Neural cell (in vitro differentiated cells): ENCODE measurements around the gene BST2. TPM values are rescaled to one million over a fixed set of nuclear protein-coding genes. Genes with fewer than 3 reads are reported as not detected.

Experiments used
- H2AFZ ChIP-seq: fragments of 200-600, 300-800 bp; sonication (generic), shearing (Covaris generic); 2 replicates; pipeline ENCODE4 v1.6.0; 2014; ENCODE audit warnings: low read depth, mild to moderate bottlenecking, antibody characterized with exemption, low read length, moderate library complexity
- H3F3A ChIP-seq: fragments of 200-600 bp; shearing (Covaris generic); 2 replicates; pipeline ENCODE4 v1.6.1; 2016; ENCODE audit warnings: mild to moderate bottlenecking, moderate library complexity, mixed read lengths, antibody characterized with exemption, low read length; ENCODE audit not compliant: insufficient read depth, poor library complexity, severe bottlenecking
- H3K27ac ChIP-seq: fragments of 200-600, 300-800 bp; sonication (generic), shearing (Covaris generic); 2 replicates; pipeline ENCODE4 v1.5.1; 2014; ENCODE audit warnings: mild to moderate bottlenecking, low read length, moderate library complexity
- H3K27me3 ChIP-seq: fragments of 300-800, 200-600 bp; sonication (generic), shearing (Covaris generic); 2 replicates; pipeline ENCODE4 v1.6.0; 2014; ENCODE audit warnings: mild to moderate bottlenecking, low read depth, low read length, moderate library complexity; ENCODE audit not compliant: insufficient read depth
- H3K36me3 ChIP-seq: fragments of 300-800, 200-600 bp; sonication (generic), shearing (Covaris generic); 2 replicates; pipeline ENCODE4 v1.5.1; 2014; ENCODE audit warnings: mild to moderate bottlenecking, antibody characterized with exemption, low read length, moderate library complexity; ENCODE audit not compliant: insufficient read depth
- H3K4me2 ChIP-seq: fragments of 300-800, 200-600 bp; sonication (generic), shearing (Covaris generic); 2 replicates; pipeline ENCODE4 v1.6.0; 2014; ENCODE audit warnings: mild to moderate bottlenecking, low read length
- H3K4me3 ChIP-seq: fragments of 300-800, 200-600 bp; sonication (generic), shearing (Covaris generic); 2 replicates; pipeline ENCODE4 v1.5.1; 2014; ENCODE audit warnings: mild to moderate bottlenecking, low read length, moderate library complexity
- H3K79me2 ChIP-seq: fragments of 200-600 bp; shearing (Covaris generic); replicated peaks from 2 replicates; pipeline ENCODE4 v1.6.0; 2014; ENCODE audit warnings: mild to moderate bottlenecking, low read length, moderate library complexity; ENCODE audit not compliant: insufficient read depth
- H3K9ac ChIP-seq: fragments of 300-800, 200-600 bp; sonication (generic), shearing (Covaris generic); 2 replicates; pipeline ENCODE4 v1.6.1; 2016; ENCODE audit warnings: mild to moderate bottlenecking, low read length, mixed read lengths
- H3K9me2 ChIP-seq: fragments of 200-600 bp; shearing (Covaris generic); 2 replicates; pipeline ENCODE4 v1.6.1; 2016; ENCODE audit warnings: mild to moderate bottlenecking, low read length, mixed read lengths; ENCODE audit not compliant: insufficient read depth
- H3K9me3 ChIP-seq: fragments of 200-600, 300-800 bp; sonication (generic), shearing (Covaris generic); 2 replicates; pipeline ENCODE4 v1.6.1; 2016; ENCODE audit warnings: mild to moderate bottlenecking, mixed run types, low read length, moderate library complexity, mixed read lengths
- H4K20me1 ChIP-seq: fragments of 200-600 bp; shearing (Covaris generic); 2 replicates; pipeline ENCODE4 v1.6.1; 2016; ENCODE audit warnings: mild to moderate bottlenecking, mixed run types; ENCODE audit not compliant: insufficient read depth
- CTCF ChIP-seq: fragments of 450-650 bp; IDR thresholded peaks from 2 replicates; pipeline ENCODE4 v1.5.1; 2014; ENCODE audit warnings: antibody characterized with exemption, mild to moderate bottlenecking, moderate library complexity; ENCODE audit not compliant: poor library complexity, severe bottlenecking
- EP300 ChIP-seq: fragments of 450-650 bp; conservative IDR thresholded peaks from 2 replicates; pipeline ENCODE4 v1.6.1; 2014; ENCODE audit warnings: antibody characterized with exemption, mild to moderate bottlenecking, moderate library complexity; ENCODE audit not compliant: poor library complexity, severe bottlenecking
- EZH2 ChIP-seq: fragments of 200-600, 300-800 bp; shearing (Covaris generic), sonication (generic); IDR thresholded peaks from 2 replicates; pipeline ENCODE4 v1.6.1; 2014; ENCODE audit warnings: antibody characterized with exemption, low read length, borderline replicate concordance, mild to moderate bottlenecking; ENCODE audit not compliant: insufficient read depth, poor library complexity, severe bottlenecking
- MXI1 ChIP-seq: fragments of 450-650 bp; conservative IDR thresholded peaks from 2 replicates; pipeline ENCODE4 v1.6.1; 2014; ENCODE audit warnings: antibody characterized with exemption, mild to moderate bottlenecking; ENCODE audit not compliant: poor library complexity, severe bottlenecking
- POLR2AphosphoS5 ChIP-seq: IDR thresholded peaks from 2 replicates; pipeline ENCODE4 v1.6.1; 2012
- RAD21 ChIP-seq: fragments of 450-650 bp; conservative IDR thresholded peaks from 2 replicates; pipeline ENCODE4 v1.6.1; 2014; ENCODE audit warnings: antibody characterized with exemption, mild to moderate bottlenecking, moderate library complexity
- REST ChIP-seq: IDR thresholded peaks from 2 replicates; pipeline ENCODE4 v1.6.1; 2012; ENCODE audit warnings: borderline replicate concordance
- SMC3 ChIP-seq: fragments of 450-650 bp; conservative IDR thresholded peaks from 2 replicates; pipeline ENCODE4 v1.6.1; 2014; ENCODE audit warnings: antibody characterized with exemption, mild to moderate bottlenecking, moderate library complexity; ENCODE audit not compliant: poor library complexity
- TAF1 ChIP-seq: IDR thresholded peaks from 2 replicates; pipeline ENCODE4 v1.6.1; 2012; ENCODE audit warnings: low read depth
- polyA plus RNA-seq: library from polyadenylated mRNA; depleted of rRNA; stranded (reverse); fragments of >200 nt; gene quantifications from 2 replicates; pipeline ENCODE4 v1.2.3, GENCODE V29; 2014

The BST2 gene
- polyA plus RNA-seq, 1 donor from 2014 or later: not detected

GRCh38 chr19:17353386-17353785 lies 52.0 kb downstream of the BST2 start:
- Histone ChIP-seq H3K36me3 (no peaks in the 10 kb centered on the region), H3K27ac (no peak overlapping the region), H3K79me2 (no peaks in the 10 kb centered on the region), H3K9me3 (no peaks in the 10 kb centered on the region), H3F3A (no peaks in the 10 kb centered on the region), H3K4me3 (no peak overlapping the region), H3K4me2 (no peak overlapping the region), H3K27me3 (no peaks in the 10 kb centered on the region), H4K20me1 (no peaks in the 10 kb centered on the region), H2AFZ (no peak overlapping the region), H3K9me2 (no peaks in the 10 kb centered on the region), H3K9ac (no peak overlapping the region)
- TF ChIP-seq CTCF: no peak
- TF ChIP-seq SMC3: no peak
- no peak for TF ChIP-seq EP300
- no peak for TF ChIP-seq POLR2AphosphoS5
- no peak for TF ChIP-seq TAF1
- no peak for TF ChIP-seq MXI1
- no peak for TF ChIP-seq EZH2
- no peak for TF ChIP-seq RAD21
- no peak for TF ChIP-seq REST

Other genes starting within 250 kb of the BST2 start
- gene USE1, start 190.3 kb downstream of the BST2 start, polyA plus RNA-seq: 20.4 and 34.7 TPM in 2 replicates
- gene OCEL1, start 179.4 kb downstream of the BST2 start, polyA plus RNA-seq: 1.9 and 6.5 TPM in 2 replicates
- 26.9 and 30.0 TPM in 2 replicates for gene NR2F6, start 159.7 kb downstream of the BST2 start, polyA plus RNA-seq
- gene USHBP1, start 140.9 kb downstream of the BST2 start, polyA plus RNA-seq: 0.59 TPM in 1 of 2 replicates, not detected in the other
- 123 and 132 TPM in 2 replicates for gene BABAM1, start 138.2 kb downstream of the BST2 start, polyA plus RNA-seq
- gene ANKLE1, start 123.7 kb downstream of the BST2 start, polyA plus RNA-seq: 9.3 and 12.4 TPM in 2 replicates
- 28.1 and 31.6 TPM in 2 replicates for gene ABHD8, start 102.2 kb downstream of the BST2 start, polyA plus RNA-seq
- 61.7 and 85.1 TPM in 2 replicates for gene MRPL34, start 99.8 kb downstream of the BST2 start, polyA plus RNA-seq
- 25.4 and 26.3 TPM in 2 replicates for gene DDA1, start 96.1 kb downstream of the BST2 start, polyA plus RNA-seq
- gene ANO8, start 70.8 kb downstream of the BST2 start, polyA plus RNA-seq: 51.3 and 68.6 TPM in 2 replicates
- gene GTPBP3, start 68.1 kb downstream of the BST2 start, polyA plus RNA-seq: 23.2 and 25.6 TPM in 2 replicates
- not detected in 2 replicates for gene PLVAP, start 28.3 kb downstream of the BST2 start, polyA plus RNA-seq
- gene CCDC194, start 11.4 kb downstream of the BST2 start, polyA plus RNA-seq: not detected in 2 replicates
- gene MVB12A, start 14.4 kb upstream of the BST2 start, polyA plus RNA-seq: 43.8 and 48.6 TPM in 2 replicates
- not detected in 2 replicates for gene TMEM221, start 43.0 kb upstream of the BST2 start, polyA plus RNA-seq
- gene NXNL1, start 55.3 kb upstream of the BST2 start, polyA plus RNA-seq: not detected in 2 replicates
- gene SLC27A1, start 64.9 kb upstream of the BST2 start, polyA plus RNA-seq: 22.0 and 27.0 TPM in 2 replicates
- gene PGLS, start 106.0 kb upstream of the BST2 start, polyA plus RNA-seq: 78.2 and 92.7 TPM in 2 replicates
- gene COLGALT1, start 150.0 kb upstream of the BST2 start, polyA plus RNA-seq: 18.8 and 26.4 TPM in 2 replicates